Measurements from ENCODE around the gene MAN2A1.

Gene MAN2A1

DNA sequence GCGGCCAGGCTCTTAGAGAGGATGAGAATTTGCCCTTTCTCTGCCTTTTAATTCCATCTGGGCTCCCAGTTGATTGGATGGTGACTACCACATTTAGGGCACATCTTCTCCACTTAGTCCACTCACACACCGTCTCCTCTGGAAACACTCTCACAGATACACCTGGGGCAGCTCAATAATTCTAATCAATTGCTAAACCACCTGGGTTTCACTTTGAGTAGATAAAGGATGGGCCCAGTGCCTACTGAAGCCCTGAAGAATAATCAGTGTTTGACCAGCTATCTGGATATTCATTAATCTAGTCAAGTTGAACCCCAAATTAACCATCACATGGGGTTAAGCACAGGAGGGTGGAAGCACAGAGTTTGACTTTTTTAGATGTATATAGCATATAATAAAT lies 19.1 kb downstream of the MAN2A1 start:
- no peak for DNase-seq

DNA sequence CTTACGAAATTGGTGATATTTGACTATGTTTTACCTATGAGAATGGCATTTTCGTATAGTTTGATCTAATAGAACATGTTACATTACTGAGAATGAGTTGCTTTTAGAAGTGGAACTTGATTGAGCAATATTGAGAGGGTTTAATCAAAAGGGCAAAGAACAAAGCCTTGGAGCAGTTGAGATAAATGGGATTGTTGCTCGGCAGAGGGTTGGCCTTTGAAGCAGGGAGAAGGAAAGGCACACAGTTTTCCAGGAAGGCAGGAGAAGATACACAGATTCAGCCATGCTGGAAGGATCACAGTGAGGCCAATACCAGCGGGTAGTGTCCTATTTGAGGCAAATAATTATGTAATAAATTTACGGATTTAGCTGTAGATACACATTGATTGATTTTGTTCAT lies 19.5 kb downstream of the MAN2A1 start:
- DNase-seq, result no peak

DNA sequence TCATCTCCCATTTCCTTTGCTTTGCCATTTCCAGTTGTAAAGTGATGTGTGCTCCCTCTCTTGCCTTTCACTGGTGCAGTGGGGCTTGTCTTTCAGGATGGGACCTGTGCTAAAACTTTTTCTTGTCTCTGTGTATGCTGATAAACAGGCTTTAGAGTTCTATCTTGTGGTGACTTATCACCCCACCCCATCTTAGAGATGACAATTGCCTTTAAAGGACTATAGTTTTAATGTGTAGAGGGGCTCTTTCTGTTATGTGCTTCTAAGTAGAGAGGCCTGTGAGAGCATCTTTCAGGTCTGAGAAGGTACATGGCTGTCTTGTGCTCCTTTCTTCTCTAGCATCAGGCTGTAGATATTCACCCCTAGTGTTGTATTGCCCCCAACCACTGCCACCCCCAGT lies 21.9 kb downstream of the MAN2A1 start:
- DNase-seq, result no peak

DNA sequence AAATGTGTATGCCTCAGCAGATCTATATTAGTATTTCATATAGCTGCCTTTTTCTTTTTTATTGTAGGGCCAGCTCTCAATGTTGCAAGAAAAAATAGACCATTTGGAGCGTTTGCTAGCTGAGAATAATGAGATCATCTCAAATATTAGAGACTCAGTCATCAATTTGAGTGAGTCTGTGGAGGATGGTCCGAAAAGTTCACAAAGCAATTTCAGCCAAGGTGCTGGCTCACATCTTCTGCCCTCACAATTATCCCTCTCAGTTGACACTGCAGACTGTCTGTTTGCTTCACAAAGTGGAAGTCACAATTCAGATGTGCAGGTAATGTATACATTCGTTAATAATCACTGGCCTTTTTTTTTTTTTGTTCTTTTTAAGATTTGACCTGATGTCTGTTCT lies 23.7 kb downstream of the MAN2A1 start:
- no peak for DNase-seq

DNA sequence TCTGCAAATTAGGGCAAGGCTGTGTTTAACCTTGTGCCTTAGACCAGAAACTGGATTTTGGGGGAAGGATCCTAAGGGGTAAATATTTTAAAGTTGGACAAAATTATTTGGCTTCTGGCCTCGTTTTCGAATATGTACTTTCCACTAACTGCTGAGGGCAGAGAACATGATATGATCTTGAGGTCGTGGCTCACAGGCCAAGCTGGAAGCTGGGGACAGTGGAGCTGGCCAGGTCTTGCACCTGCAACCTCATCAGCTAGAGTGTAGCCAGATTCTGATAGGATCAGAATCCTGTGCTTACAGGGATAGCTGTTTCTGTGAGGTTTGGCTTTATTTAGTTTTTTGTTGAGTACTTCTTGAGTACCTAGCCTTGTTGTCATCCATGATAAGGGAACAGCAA lies 24.9 kb downstream of the MAN2A1 start:
- DNase-seq, result no peak

DNA sequence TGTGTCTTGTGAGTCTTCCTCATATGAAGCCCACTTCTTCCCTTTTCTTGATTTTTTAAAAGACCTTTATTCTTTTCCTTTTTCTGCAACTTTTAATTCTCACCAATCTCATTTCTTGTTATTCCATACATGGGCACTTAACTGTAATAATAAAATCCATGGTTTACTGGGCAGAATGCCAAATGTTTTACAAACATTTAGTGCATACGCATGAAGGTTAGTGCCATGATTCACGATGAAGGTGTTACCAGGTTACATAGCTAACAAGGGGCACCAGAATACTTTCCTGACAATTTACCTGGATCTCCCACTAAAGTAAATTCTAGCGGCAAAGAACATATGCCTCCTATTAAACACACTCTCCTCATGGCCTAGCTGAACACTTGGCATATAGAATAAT lies 28.5 kb downstream of the MAN2A1 start:
- no peak for DNase-seq

DNA sequence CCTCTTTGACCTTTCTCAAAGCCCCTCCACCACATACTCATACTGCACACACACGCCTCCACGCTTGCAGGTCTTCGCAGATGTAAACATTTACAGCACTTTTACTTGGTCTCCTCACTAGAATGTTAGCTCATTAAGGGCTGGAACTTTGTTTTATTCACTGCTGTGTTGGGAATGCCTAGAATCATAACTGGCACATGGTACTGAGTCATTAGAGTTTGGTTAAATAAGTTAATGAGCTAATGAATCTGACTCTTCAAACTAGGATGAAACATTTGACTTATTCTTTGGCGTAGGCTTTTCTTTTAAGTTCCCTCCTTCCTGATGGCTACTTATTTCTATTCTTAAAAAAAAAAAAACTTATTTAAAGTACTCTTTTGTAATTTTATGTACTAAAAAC lies 28.9 kb downstream of the MAN2A1 start:
- DNase-seq, result no peak

DNA sequence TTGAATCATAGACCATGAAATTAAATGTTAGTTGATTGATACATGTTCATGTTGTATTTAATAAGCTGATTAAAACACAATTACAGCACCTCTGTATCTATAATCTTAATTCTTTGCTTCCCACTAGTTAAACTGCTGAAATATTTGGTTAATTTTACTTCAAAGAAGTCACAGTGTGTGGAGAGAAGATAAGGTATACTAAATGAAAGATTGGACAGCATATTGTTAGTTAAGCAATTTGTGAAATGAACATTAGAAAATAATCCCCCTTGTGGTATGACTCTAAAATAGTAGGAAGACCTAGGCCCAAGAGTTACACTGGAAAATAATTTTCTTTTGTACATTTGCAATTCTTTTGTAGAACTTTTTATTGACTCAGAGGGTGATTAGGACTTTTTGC lies 30.3 kb downstream of the MAN2A1 start:
- DNase-seq, result no peak

DNA sequence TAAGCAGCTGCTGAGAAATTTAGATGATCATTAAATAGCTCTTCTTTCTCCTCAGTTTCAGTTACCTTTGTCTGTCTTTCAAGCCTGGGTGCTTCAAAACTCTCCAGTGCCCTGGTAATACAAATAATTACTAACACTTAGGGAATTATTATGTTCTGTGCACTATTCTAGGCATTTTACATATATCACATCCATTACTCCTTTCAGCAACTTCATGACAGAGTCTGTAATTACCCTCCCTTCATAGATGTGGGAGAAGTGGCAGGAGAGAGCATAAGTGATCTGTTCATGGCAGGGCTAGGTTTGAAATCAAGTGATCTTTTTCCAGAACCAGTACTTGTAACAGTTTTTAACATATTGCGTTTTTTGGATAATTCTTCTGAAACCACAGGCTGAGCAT lies 32.0 kb downstream of the MAN2A1 start:
- no peak for DNase-seq

DNA sequence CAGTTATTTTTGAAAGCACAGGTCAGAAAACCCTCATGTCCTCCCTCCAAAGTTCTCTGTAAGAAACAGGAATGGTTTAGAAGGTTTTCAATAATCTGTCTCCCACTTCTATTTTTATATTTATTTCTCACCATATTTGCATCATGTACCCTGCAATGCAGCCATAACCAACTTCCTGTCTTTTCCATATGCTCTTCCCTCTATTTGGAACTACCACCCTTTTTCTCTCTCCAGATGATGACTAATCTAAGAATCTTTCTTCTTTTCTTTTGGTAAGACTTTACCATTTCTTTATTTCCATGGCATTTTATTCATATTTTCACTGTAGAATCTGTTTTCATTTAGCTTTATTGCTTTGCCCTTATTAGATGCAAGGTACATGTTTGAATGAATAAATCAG lies 33.9 kb downstream of the MAN2A1 start:
- DNase-seq, result no peak

DNA sequence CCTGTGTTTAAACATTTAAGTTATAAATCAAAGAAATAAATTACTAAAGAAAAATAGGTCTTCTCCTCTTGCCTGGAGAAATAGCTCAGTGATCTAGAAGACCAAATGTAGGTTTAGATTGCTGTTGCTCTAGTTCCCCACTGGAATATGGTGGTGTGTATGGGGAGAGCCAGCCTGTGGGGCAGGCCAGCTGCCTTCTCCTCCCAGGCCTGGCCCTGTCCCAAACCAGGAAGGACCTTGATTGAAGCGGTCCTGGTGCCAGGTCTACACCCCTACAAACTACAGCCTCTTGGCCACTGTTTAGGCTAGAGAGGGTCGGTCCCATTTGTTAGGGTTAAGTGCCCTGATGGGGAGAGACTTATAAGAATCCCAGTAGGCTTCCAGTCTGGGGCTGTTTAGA lies 35.4 kb downstream of the MAN2A1 start:
- no peak for DNase-seq

DNA sequence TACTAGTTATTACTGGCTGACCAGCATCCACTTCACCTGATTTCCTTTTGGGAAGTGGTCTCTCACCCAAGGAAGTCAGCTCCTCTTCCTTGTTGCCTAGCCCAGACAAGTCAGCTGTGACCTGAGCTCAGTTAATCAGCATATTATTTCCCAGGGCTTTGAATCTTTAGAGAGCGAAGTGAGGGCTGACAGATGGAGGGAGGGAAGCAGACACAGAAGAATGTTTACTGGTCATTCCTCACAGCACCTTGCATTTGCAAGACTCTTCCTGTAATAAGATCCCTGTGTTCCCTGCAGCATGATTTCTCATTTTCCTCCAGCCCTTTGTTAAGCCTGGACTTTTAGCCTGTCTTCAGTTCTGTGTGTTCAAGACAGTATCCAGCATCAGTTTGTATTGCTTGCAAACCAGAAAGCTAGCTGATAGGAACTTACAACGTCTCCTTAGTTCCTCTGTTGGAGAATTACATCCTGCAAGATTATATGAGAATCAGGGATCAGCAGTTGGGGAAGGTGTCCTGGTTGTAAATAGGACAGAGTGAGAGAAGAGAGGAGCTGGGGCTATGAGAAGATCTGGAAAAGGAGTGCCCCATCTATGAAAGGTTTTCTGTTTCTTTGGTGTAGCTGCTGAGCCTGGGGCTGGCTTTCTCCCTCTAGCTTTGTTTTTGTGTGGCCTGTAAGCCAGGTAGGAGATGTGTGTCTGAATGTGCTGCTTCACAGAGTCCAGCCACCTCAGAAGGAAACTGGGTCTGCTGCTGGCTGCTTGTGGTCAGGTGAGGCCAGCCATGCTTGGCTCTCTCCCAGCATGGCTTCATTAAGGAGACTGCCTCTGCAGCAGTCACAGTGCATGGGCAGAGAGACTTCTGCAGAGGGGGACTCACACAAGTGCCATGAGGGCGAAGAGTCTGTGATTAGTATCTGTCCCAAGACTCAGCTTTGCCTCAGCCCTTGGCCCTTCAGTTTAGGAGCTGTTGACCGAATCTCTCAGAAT lies 50.3 kb downstream of the MAN2A1 start:
- DNase-seq, result no peak

DNA sequence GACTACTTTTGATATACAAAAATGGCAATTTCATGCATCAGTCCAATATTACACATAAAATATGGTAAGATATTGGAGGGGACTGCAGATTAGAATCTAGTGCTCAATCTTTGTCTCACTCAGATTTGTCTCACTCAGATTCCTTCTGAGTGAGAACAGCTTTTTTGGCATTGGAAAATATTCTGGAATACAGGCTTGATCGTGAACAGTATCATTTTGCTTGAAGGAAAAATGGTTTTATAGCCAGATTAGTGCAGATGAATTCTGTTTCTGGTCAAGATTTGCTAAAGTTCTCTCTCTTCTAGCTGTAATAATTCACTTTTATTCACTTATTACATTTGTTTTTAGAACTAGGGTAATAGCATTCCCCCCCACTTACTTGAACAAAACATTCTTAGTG lies 51.2 kb downstream of the MAN2A1 start:
- no peak for DNase-seq

DNA sequence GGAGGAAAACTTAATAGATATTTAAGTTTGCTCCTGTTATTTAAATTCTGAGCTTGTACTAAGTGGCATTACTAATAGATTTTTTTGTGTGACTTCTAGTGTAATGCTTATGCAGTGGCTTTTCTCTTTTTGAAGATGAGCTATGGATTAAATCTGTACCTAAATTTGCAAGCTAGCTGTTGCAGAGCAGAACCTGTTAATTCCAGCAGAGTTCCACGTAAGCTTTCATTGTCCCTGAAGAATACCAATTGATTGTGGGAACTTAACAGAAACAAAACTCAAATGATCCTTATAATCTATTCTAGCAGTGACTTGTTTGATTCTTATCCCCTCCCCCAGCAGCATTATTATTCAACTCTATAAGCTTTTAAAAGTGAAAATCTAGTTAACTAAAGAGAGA lies 51.7 kb downstream of the MAN2A1 start:
- no peak for DNase-seq

DNA sequence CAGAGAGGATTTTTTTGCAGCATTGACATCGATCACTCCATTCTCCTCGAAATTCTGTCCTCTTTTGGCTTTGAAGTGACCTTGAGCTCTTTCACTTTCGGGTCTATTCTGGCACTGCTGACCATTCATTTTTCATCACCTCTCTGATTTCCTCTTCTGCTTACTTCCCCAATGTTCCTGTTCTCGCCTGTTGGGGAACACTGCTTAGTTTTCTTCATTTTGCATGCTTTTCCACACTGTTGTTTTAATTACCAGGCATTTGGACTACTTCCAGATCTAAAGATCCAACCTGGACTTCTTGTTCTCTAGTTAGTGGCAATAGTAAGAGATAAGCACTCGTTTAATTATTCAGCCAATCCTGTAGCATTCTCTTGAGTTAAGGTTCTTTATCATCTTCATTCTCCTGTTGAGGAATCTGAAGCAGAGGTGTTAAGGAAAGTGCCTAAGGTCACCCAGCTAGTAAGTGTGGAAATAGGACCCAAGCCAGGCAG lies 53.4 kb downstream of the MAN2A1 start:
- DNase-seq, result no peak

DNA sequence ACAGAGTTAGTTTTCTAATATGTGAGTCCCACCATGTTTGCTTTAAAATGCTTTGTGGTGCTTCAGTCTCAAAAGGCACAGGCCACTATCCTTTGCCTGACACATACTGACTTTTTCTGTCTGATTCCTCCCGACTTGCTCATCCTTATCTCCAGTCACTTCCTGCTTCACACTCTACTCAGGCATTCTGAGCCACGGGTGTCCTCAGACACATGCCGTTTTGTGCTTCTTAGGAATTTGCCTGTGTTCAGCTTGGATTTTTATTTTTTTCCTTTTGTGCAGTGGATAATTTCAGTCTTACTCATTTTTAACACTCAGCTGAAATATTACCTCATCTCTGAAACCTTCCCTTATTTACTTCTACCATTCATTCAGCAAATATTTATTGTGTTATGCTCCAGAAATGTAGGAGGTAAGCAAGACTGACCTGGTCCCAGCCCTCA lies 54.1 kb downstream of the MAN2A1 start:
- DNase-seq, result no peak

DNA sequence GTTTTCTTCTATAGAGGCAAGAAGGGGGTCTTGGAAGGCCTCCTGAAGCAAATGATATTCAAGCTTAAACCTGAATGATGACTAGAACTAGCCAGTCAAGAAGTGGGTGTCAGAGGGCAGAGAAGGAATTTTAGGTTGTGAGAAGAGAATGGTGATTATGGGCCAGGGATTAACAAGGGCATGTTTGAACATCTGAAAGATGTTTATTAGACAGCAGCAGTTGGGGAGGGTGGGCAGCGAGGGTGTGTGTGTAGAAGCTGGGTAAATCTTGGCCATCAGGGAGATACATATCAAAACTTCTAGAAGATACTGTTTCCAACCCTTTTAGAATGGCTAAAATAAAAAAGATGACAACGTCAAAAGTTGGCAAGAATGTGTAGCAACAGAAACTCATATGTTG lies 54.5 kb downstream of the MAN2A1 start:
- no peak for DNase-seq

DNA sequence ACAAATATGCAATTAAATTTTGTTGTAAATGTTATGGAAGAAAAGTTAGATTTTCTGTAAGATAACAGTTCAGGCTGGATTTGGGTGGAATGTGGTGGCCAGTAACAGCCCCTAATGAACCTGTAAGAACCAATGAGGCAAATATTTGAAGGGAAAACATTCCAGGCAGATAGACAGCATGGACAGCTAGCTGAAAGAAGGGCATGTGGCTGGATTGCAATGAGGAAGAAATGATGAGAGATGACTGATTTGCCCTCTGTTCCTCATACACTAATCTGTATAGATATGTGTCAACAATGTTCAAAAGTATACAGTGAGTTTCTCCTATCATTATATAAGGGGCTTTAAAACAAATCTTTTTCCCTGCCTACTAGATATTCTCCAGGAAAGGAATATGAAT lies 58.8 kb downstream of the MAN2A1 start:
- no peak for DNase-seq

DNA sequence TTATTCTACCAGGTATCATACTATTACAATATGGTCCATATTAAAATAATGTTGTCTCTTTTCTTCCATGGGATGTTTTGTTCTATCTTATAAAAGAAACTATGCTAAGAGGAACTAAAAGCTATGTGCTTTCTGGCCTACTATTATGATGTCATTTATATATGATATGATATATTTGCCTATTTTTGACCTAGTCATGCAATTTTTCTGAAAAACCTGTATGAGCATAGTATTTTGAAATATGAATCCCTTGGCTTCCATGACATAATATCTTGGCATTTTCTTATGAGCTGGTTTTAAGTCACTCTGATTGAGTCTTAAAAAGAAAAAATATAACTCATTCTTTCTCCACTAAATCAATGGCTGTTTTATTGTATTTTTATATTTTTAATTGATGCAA lies 60.7 kb downstream of the MAN2A1 start:
- no peak for DNase-seq

DNA sequence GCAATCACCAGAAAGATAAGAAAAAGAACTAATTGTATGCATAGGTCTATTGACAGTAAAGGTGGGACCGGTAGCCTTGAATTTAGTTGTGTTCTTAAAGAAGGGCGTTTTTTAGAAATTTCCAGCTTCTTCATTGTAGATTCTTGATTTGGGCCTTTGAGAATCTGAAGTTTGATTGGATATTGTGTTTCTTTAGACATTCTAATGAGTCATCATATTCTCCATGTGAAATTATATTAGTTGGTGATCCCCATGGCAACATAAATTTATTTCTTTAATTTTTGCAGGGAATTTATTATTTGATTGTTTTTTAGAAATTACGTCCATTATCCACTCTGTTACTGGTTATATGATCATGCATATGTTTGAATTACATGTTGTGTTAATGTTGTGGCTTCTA lies 63.6 kb downstream of the MAN2A1 start:
- no peak for DNase-seq

DNA sequence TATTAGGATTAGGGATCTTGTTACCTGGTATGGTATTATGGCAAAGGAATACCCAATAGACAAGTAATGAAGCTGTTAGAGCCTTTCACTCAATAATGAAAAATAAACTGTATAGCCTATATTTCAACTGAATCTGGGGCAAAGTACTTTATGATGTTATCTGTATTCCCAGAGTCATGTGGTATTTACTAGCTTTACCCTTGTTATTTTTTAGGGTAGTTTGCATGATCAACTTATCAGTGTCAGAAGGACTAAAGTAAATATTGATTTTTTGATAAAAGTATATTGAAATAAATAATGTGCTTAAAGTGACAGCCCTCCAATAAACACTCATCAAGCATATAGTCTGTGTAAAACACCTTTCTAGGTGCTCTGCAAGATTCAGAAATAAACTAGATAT lies 64.6 kb downstream of the MAN2A1 start:
- DNase-seq, result no peak

DNA sequence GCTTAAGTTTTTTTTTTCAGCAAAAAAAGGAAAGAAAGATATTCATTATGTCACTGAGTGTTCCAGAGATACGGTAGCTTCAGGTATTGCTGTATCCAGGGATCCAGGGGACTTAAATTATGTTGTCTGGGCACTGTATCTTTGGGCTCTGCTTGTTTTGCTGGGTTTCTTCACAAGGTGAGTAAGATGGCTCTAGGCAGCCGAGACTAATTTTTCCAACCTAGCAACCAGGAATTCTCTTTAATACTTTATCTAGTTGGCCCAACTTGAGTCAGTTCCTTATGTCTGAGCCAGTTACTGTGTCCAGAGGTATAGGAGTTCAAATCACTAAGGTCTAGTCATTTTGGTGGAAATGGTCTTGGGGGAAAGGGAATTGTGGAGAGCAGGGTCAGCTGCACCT lies 66.0 kb downstream of the MAN2A1 start:
- DNase-seq, result no peak

DNA sequence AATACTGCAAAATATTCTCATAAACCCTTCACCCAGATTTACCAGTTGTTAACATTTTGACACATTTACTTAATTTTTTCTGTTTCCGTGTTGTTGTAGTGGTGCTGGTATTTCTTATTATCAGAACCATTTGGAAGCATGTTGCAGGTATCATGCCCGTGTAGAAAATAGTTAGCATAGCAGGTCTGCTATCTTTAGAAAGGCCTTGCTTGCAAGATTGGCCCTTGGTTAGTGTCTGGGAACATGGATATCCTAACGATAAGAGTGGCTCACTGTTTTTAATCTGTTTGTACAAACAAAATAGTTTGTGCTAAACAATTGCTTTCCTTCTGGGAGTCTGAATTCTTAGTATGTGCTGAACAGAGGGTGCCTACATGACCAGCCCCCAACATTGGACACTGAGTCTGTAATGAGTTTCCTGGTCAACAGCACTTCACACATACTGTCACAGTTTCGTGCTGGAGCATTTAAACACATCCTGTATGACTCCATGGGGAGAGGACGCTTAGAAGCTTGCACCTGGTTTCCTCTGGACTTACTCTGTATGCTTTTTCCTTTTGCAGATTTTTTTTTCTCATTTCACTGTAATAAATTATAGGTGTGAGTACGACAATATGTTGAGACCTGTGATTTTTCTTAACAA lies 66.9 kb downstream of the MAN2A1 start:
- DNase-seq, result no peak

DNA sequence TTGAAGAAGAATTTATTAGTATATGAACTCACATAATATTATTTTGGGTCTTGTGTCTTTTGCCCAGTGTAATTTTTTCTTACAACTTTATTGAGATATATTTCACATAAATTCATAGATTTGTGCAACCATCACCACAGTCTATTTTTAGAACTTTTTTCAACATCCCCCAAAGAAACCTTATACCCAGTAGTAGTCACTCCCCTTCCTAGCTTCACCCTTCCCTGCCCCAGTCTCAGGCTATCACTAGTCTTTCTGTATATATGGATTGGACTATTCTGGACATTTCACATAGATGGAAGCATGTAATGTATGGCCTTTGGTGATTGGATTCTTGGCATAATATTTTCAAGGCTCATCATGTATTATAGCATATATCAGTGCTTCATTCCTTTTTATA lies 67.8 kb downstream of the MAN2A1 start:
- DNase-seq, result no peak
